Osteoblast (primary cell): ENCODE results near the gene SRP14. TPM values are rescaled to one million over a fixed set of nuclear protein-coding genes. Genes with fewer than 3 reads are reported as not detected.
A peak's percentile ranks its signal among the peaks of the same experiment; 100 is the strongest.
"Not testable (repeated sequence)": the region's sequence is repeated elsewhere in the genome, so short reads cannot be mapped to it uniquely, and the experiment has no call there.

Experiments
- DNase-seq: peaks from one replicate; pipeline ENCODE4 v3.0.0; 2011; ENCODE audit warnings: low spot score, mixed read lengths; ENCODE audit not compliant: insufficient read length; ENCODE audit errors: missing footprints
- H2AFZ ChIP-seq: 2 replicates; pipeline ENCODE4 v1.6.0; 2011; ENCODE audit warnings: mild to moderate bottlenecking, low read length
- H3K27ac ChIP-seq: 2 replicates; pipeline ENCODE4 v1.5.1; 2011; ENCODE audit warnings: mild to moderate bottlenecking, low read depth, low read length, moderate library complexity
- H3K27me3 ChIP-seq: 2 replicates; pipeline ENCODE4 v1.6.0; 2012; ENCODE audit warnings: mild to moderate bottlenecking, control low read depth, inconsistent platforms, low read length, moderate library complexity; ENCODE audit not compliant: insufficient read depth
- H3K36me3 ChIP-seq: 2 replicates; pipeline ENCODE4 v1.5.1; 2011; ENCODE audit warnings: mild to moderate bottlenecking, low read length, control low read depth, moderate library complexity; ENCODE audit not compliant: insufficient read depth
- H3K4me1 ChIP-seq: 2 replicates; pipeline ENCODE4 v1.5.1; 2011; ENCODE audit warnings: mild to moderate bottlenecking, low read length, control low read depth, moderate library complexity; ENCODE audit not compliant: insufficient read depth
- H3K4me2 ChIP-seq: 2 replicates; pipeline ENCODE4 v1.6.0; 2011; ENCODE audit warnings: mild to moderate bottlenecking, low read length; ENCODE audit not compliant: insufficient read depth
- H3K4me3 ChIP-seq: fragments of 200-600 bp; sonication (generic); 3 replicates; pipeline ENCODE4 v1.5.1; 2012; ENCODE audit warnings: mild to moderate bottlenecking, low read length, inconsistent platforms; ENCODE audit not compliant: insufficient read depth
- H3K79me2 ChIP-seq: 2 replicates; pipeline ENCODE4 v1.6.0; 2012; ENCODE audit warnings: mild to moderate bottlenecking, low read length, control low read depth, inconsistent platforms; ENCODE audit not compliant: insufficient read depth
- H3K9me3 ChIP-seq: 2 replicates; pipeline ENCODE4 v1.5.1; 2011; ENCODE audit warnings: low read depth, low read length, control low read depth
- H4K20me1 ChIP-seq: 2 replicates; pipeline ENCODE4 v1.6.0; 2012; ENCODE audit warnings: mild to moderate bottlenecking, low read length, control low read depth; ENCODE audit not compliant: insufficient read depth
- CTCF ChIP-seq: IDR thresholded peaks from 2 replicates; pipeline ENCODE4 v1.5.1; 2011; ENCODE audit warnings: mild to moderate bottlenecking, low read depth, low read length, moderate library complexity; ENCODE audit errors: extremely low read depth
- total RNA-seq: library from RNA; depleted of rRNA; stranded (reverse); fragments of >200 nt; gene quantifications from 2 replicates; pipeline ENCODE4 v1.2.3, GENCODE V29; 2012

SRP14 gene
- total RNA-seq, 1 donor: 81.4 TPM

GRCh38 chr15:40037721-40038120 is 1.3 kb downstream of the SRP14 start:
- Histone ChIP-seq H3K4me1 (peaks cover 8% of the 10 kb centered on the region), H4K20me1 (peaks cover 7% of the 10 kb centered on the region), H3K36me3 (peaks cover 47% of the 10 kb centered on the region), H3K9me3 (no peaks in the 10 kb centered on the region), H3K27ac (peak overlapping the region; percentile 94), H3K27me3 (no peaks in the 10 kb centered on the region), H3K4me2 (peak overlapping the region; percentile 85), H3K4me3 (peak overlapping the region; percentile 97), H3K79me2 (peaks cover 39% of the 10 kb centered on the region), H2AFZ (no peak overlapping the region)
- no peak for TF ChIP-seq CTCF
- no peak for DNase-seq

GRCh38 chr15:40035182-40035581 is 3.8 kb downstream of the SRP14 start:
- Histone ChIP-seq H3K79me2 (peaks cover 36% of the 10 kb centered on the region), H3K36me3 (peaks cover 72% of the 10 kb centered on the region)
- not testable (repeated sequence) for H3K4me1 ChIP-seq, H4K20me1 ChIP-seq, H2AFZ ChIP-seq, H3K27me3 ChIP-seq, DNase-seq, H3K9me3 ChIP-seq, H3K4me3 ChIP-seq, H3K27ac ChIP-seq, H3K4me2 ChIP-seq

- no peak overlapping the region for H2AFZ ChIP-seq
- H3K27me3 ChIP-seq: no peaks in the 10 kb centered on the region
- no peak overlapping the region for H3K27ac ChIP-seq
- no peak for TF ChIP-seq CTCF
- peaks cover 79% of the 10 kb centered on the region for H3K36me3 ChIP-seq
- no peak for DNase-seq
- no peak overlapping the region for H3K4me3 ChIP-seq
- peaks cover 8% of the 10 kb centered on the region for H3K4me1 ChIP-seq
- H3K4me2 ChIP-seq: no peak overlapping the region
- H4K20me1 ChIP-seq: peaks cover 7% of the 10 kb centered on the region
- no peaks in the 10 kb centered on the region for H3K9me3 ChIP-seq
- H3K79me2 ChIP-seq: peaks cover 33% of the 10 kb centered on the region
Measured at GRCh38 chr15:40034186-40034946, 4.6 kb downstream of the SRP14 start.

- Histone ChIP-seq H3K4me1 (no peaks in the 10 kb centered on the region), H3K27me3 (no peaks in the 10 kb centered on the region), H3K9me3 (no peaks in the 10 kb centered on the region), H3K79me2 (peaks cover 12% of the 10 kb centered on the region), H3K36me3 (peaks cover 93% of the 10 kb centered on the region), H2AFZ (no peak overlapping the region), H4K20me1 (no peaks in the 10 kb centered on the region), H3K27ac (no peak overlapping the region), H3K4me3 (no peak overlapping the region), H3K4me2 (no peak overlapping the region)
- TF ChIP-seq CTCF: no peak
- DNase-seq: no peak
Measured at GRCh38 chr15:40032125-40032839, 6.7 kb downstream of the SRP14 start.
